ENCODE results near the gene CDH4. TPM values are rescaled to one million over a fixed set of nuclear protein-coding genes. Genes with fewer than 3 reads are reported as not detected.

CDH4 gene
- total and polyA plus RNA-seq, 2 of the 8 experiments (the other 6 are each of a cell fraction or from before 2014, with no cell fraction given): 4.3 to 7.9 TPM

DNA sequence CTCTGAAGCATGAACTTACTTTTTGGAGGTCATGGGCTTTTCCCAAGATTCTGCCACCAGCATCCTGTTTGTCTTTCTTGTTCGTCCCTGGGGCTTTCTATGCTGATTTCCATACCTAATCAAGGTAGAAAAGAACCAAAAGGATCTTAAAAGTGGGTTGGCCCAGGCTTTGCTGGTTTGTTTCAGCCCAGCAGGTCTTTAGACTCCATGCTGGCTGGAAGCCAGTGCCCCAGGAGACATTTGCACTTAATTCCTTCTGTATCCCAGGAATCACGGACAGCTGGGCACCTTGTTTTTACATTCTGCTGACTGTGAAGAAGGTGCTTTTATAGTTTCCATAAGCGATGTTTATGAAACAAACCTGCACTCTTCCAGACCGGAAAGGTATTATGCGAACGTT is 195.9 kb downstream of the CDH4 start (continued):
- TF ChIP-seq FOSL1 (IDR thresholded peaks at IDR 0.05; ENCODE audit: insufficient read depth, low read depth, low read length): no peak
- TF ChIP-seq SAP30 (IDR thresholded peaks at IDR 0.05; ENCODE audit: insufficient read depth, insufficient replicate concordance, low read length): no peak
- TF ChIP-seq SP1 (IDR thresholded peaks at IDR 0.05; ENCODE audit: low read depth, low read length): no peak

Measured in H1 (cell line).